K562 (cell line): ENCODE data around the gene GATA1. TPM values are rescaled to one million over a fixed set of nuclear protein-coding genes. Genes with fewer than 3 reads are reported as not detected.
A peak's percentile ranks its signal among the peaks of the same experiment; 100 is the strongest.

Experiments used
- HDAC2 ChIP-seq: fragments of 450-650 bp; IDR thresholded peaks from 2 replicates; pipeline ENCODE4 v1.6.1; 2016; ENCODE audit warnings: mild to moderate bottlenecking
- HDAC3 ChIP-seq: fragments of 450-650 bp; IDR thresholded peaks from 2 replicates; pipeline ENCODE4 v1.6.1; 2018; ENCODE audit warnings: borderline replicate concordance, mild to moderate bottlenecking, moderate library complexity; ENCODE audit not compliant: partially characterized antibody
- HINFP ChIP-seq: fragments of 450-650 bp; conservative IDR thresholded peaks from 2 replicates; pipeline ENCODE4 v1.6.1; 2016; ENCODE audit warnings: missing genetic modification characterization, low read depth, mild to moderate bottlenecking, control low read depth, missing compliant biosample characterization
- HMG20B ChIP-seq: fragments of 250-450 bp; sonication (Bioruptor Pico); IDR thresholded peaks from 2 replicates; pipeline ENCODE4 v1.5.0; 2021; ENCODE audit warnings: mild to moderate bottlenecking
- MAFF ChIP-seq: IDR thresholded peaks from 2 replicates; pipeline ENCODE4 v1.6.1; 2012; ENCODE audit warnings: low read length, improper control_type of control experiment
- MAZ ChIP-seq, 2 experiments: fragments of 450-650 bp in 1 of 2; sonication (generic) in 1 of 2; formaldehyde crosslinking; IDR thresholded peaks in 1 of 2; conservative IDR thresholded peaks in 1 of 2; 2 replicates each; pipeline versions ENCODE4 v1.4.0 to v1.5.0; 2020; ENCODE audit warnings: mild to moderate bottlenecking in 1 of 2, missing genetic modification reagents in 1 of 2
- MCM5 ChIP-seq: fragments of 450-650 bp; IDR thresholded peaks from 2 replicates; pipeline ENCODE4 v1.6.1; 2016; ENCODE audit warnings: low read depth
- MYNN ChIP-seq, 2 experiments: sonication (generic); formaldehyde crosslinking in 1 of 2; IDR thresholded peaks; 2 replicates each; pipeline versions ENCODE4 v1.5.0 to v1.6.1; 2016 to 2020; ENCODE audit warnings: antibody characterized with exemption in 1 of 2, missing genetic modification reagents in 1 of 2
- OTX1 ChIP-seq: fragments of 450-650 bp; formaldehyde crosslinking; IDR thresholded peaks from 2 replicates; pipeline ENCODE4 v1.4.0; 2022; ENCODE audit warnings: mild to moderate bottlenecking
- PCBP1 ChIP-seq: fragments of 200-400 bp; formaldehyde crosslinking; IDR thresholded peaks from 2 replicates; pipeline ENCODE4 v1.6.1; 2018; ENCODE audit warnings: mild to moderate bottlenecking, low read depth, low read length; ENCODE audit not compliant: poor library complexity, severe bottlenecking
- PHB ChIP-seq: fragments of 250-450 bp; sonication (Bioruptor Pico); IDR thresholded peaks from 2 replicates; pipeline ENCODE4 v1.5.0; 2021
- PHF8 ChIP-seq: fragments of 200-600 bp; sonication (generic); IDR thresholded peaks from 2 replicates; pipeline ENCODE4 v1.6.1; 2012; ENCODE audit warnings: mixed run types, mild to moderate bottlenecking, inconsistent platforms, low read length, moderate library complexity, borderline replicate concordance
- POLR2B ChIP-seq: fragments of 450-650 bp; IDR thresholded peaks from 2 replicates; pipeline ENCODE4 v1.6.1; 2018; ENCODE audit warnings: low read depth; ENCODE audit not compliant: partially characterized antibody
- POLR2G ChIP-seq: fragments of 200-400 bp; formaldehyde crosslinking; IDR thresholded peaks from 2 replicates; pipeline ENCODE4 v1.6.1; 2017; ENCODE audit warnings: low read depth, mild to moderate bottlenecking, antibody characterized with exemption, low read length, moderate library complexity
- POLR2H ChIP-seq: IDR thresholded peaks from 2 replicates; pipeline ENCODE4 v1.6.1; 2016; ENCODE audit warnings: missing genetic modification characterization, low read depth, mild to moderate bottlenecking, control low read depth, missing compliant biosample characterization, moderate library complexity
- SIN3A ChIP-seq, 2 experiments: fragments of 150-350 bp in 1 of 2; IDR thresholded peaks; 2 replicates each; pipeline ENCODE4 v1.6.1; 2011 to 2016; ENCODE audit warnings: borderline replicate concordance in 2 of 2, low read depth in 2 of 2, low read length in 2 of 2, mild to moderate bottlenecking in 2 of 2, moderate library complexity in 2 of 2; ENCODE audit not compliant: control insufficient read depth in 1 of 2
- TAF7 ChIP-seq: fragments of 450-650 bp; IDR thresholded peaks from 2 replicates; pipeline ENCODE4 v1.6.1; 2016; ENCODE audit warnings: missing genetic modification characterization, missing compliant biosample characterization
- TAF9B ChIP-seq: fragments of 450-650 bp; IDR thresholded peaks from 2 replicates; pipeline ENCODE4 v1.6.1; 2018; ENCODE audit warnings: mild to moderate bottlenecking; ENCODE audit not compliant: partially characterized antibody
- TEAD1 ChIP-seq, 2 experiments: fragments of 450-650 bp in 1 of 2; sonication (generic) in 1 of 2; formaldehyde crosslinking; IDR thresholded peaks; 2 replicates each; pipeline versions ENCODE4 v1.4.0 to v1.8.0; 2020 to 2022; ENCODE audit warnings: mild to moderate bottlenecking in 2 of 2, missing genetic modification reagents in 1 of 2
- THRA ChIP-seq: fragments of 450-650 bp; IDR thresholded peaks from 2 replicates; pipeline ENCODE4 v1.6.1; 2017; ENCODE audit warnings: mild to moderate bottlenecking, moderate library complexity
- TOE1 ChIP-seq, 2 experiments: fragments of 450-650 bp in 1 of 2; sonication (generic) in 1 of 2; formaldehyde crosslinking in 1 of 2; IDR thresholded peaks; 2 replicates each; pipeline versions ENCODE4 v1.7.1 to v1.8.0; 2016 to 2022; ENCODE audit warnings: borderline replicate concordance in 2 of 2, mild to moderate bottlenecking in 2 of 2, antibody characterized with exemption in 1 of 2, inconsistent platforms in 1 of 2, low read depth in 1 of 2, missing genetic modification reagents in 1 of 2, moderate library complexity in 1 of 2
- ZBTB34 ChIP-seq: fragments of 250-450 bp; sonication (Bioruptor Pico); IDR thresholded peaks from 2 replicates; pipeline ENCODE4 v1.8.0; 2021; ENCODE audit warnings: mild to moderate bottlenecking, moderate library complexity
- ZNF197 ChIP-seq: fragments of 200-800 bp; sonication (Bioruptor generic); IDR thresholded peaks from 2 replicates; pipeline ENCODE4 v1.6.1; 2016; ENCODE audit warnings: low read depth, missing genetic modification characterization, missing compliant biosample characterization
- ZNF551 ChIP-seq: fragments of 250-450 bp; sonication (Bioruptor Pico); IDR thresholded peaks from 2 replicates; pipeline ENCODE4 v1.5.0; 2021; ENCODE audit warnings: mild to moderate bottlenecking, moderate library complexity
- ZNF583 ChIP-seq: fragments of 250-450 bp; sonication (Bioruptor Pico); IDR thresholded peaks from 2 replicates; pipeline ENCODE4 v1.4.0; 2020
- polyA plus RNA-seq, 8 experiments: library from polyadenylated mRNA; depleted of rRNA in 4 of 8; stranded (reverse) in 5 of 8; unstranded in 3 of 8; fragments of >200 nt; fragmentation: Nextera tagmentation in 2 of 8; fragmentation: Illumina TruSeq in 1 of 8; extraction: Ambion mirVana in 2 of 8; extraction: Trizol in 1 of 8; gene quantifications; 2 replicates each; pipeline versions ENCODE4 v1.2.1 to v1.2.3, GENCODE V29; 2011 to 2014; ENCODE audit warnings: inconsistent platforms in 1 of 8, missing spikeins in 1 of 8
- total RNA-seq, 7 experiments: library from RNA; depleted of rRNA in 6 of 7; stranded (reverse); fragments of >200 nt in 6 of 7; fragmentation: Illumina TruSeq in 2 of 7; extraction: Trizol in 2 of 7; gene quantifications; 2 replicates each; pipeline versions ENCODE4 v1.2.1 to v1.2.3, GENCODE V29; 2011 to 2021; ENCODE audit warnings: low replicate concordance in 1 of 7

Gene GATA1
- total and polyA plus RNA-seq, 9 of the 15 experiments (the other 6 are each of a cell fraction or from before 2014, with no cell fraction given): 11.9 to 291 (median 116) TPM

GRCh38 chrX:48786341-48786800 is at the start of gene GATA1 (continued):
- TF ChIP-seq POLR2B (peak; percentile 65), ZNF583 (no peak), MAFF (no peak), PCBP1 (no peak), MYNN (IDR thresholded peaks at IDR 0.05) (0 out of 2 replicates have a peak, but pooled peaks have one; percentile 0), MYNN (CRISPR knock-in tag; IDR thresholded peaks at IDR 0.05) (no peak), HDAC2 (no peak), MAZ (CRISPR knock-in tag; conservative IDR thresholded peaks at IDR 0.05 in 1 of 2, IDR thresholded peaks at IDR 0.05 in 1 of 2) (peak in 1 of 2 experiments; percentile 68; a peak in 3 of 4 replicates), POLR2H (tag) (no peak), ZNF551 (CRISPR knock-in tag) (no peak), SIN3A (IDR thresholded peaks at IDR 0.05; ENCODE audit: borderline replicate concordance in 2 of 2, control insufficient read depth in 1 of 2, low read depth in 2 of 2, low read length in 2 of 2) (0 out of 4 replicates have a peak, but pooled peaks of 1 of the 2 experiments have one; percentile 9), OTX1 (no peak), TAF7 (tag) (0 out of 2 replicates have a peak, but pooled peaks have one; percentile 16), HDAC3 (no peak), ZNF197 (CRISPR knock-in tag) (no peak), POLR2G (peak; percentile 83), HINFP (tag) (no peak), HMG20B (no peak), THRA (no peak), TEAD1 (CRISPR knock-in tag; IDR thresholded peaks at IDR 0.05) (0 out of 4 replicates have a peak, but pooled peaks of 1 of the 2 experiments have one; percentile 41), PHF8 (peak; percentile 39; the same call in 1 of the 2 replicates), TOE1 (IDR thresholded peaks at IDR 0.05; ENCODE audit: borderline replicate concordance) (no peak), TOE1 (CRISPR knock-in tag; IDR thresholded peaks at IDR 0.05; ENCODE audit: borderline replicate concordance, low read depth) (no peak), ZBTB34 (CRISPR knock-in tag) (no peak), PHB (CRISPR knock-in tag) (no peak), TAF9B (no peak), MCM5 (no peak)
